Embryonic facial prominence (tissue), 1 donor: Measurements from ENCODE around the gene AP4E1.
"Not testable (repeated sequence)": the region's sequence is repeated elsewhere in the genome, so short reads cannot be mapped to it uniquely, and the experiment has no call there.

ENCODE experiments used
- DNase-seq: peaks from one replicate; pipeline ENCODE4 v3.0.0-alpha.2; 2016; ENCODE audit errors: extremely low spot score

AP4E1 gene

DNA sequence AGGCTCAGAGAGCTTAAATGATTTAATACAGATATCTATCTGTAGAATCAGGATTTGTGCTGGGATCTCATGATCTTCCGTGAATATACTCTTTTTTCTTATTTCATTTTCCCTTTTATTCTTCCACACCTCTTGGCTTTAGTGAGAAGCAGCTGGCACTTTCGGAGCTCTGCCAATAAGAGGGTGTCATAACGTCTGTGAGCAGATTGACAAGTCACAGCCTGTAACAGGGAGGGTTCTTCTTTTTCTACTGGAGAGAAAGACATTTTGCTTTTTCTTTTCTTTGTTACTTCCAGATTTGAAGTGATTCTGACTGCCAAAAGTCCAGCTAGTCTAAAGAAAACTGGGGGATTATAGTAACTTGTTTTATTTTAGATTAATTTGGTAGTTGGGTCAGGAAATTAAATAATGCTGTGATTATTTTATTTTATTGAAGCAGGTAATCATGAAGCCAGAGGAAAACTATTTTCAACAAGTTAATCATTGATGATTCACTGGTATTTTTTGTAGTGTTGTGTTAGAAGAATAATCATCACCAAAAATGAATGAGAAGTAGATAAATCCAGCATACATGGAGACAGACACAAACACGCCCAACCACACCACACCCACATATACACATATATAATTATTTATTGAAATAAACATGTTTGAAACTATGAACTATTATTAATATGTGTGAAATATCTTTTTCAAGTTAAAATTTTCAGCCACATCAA is 116.4 kb downstream of the AP4E1 start:
- no peak for DNase-seq

DNA sequence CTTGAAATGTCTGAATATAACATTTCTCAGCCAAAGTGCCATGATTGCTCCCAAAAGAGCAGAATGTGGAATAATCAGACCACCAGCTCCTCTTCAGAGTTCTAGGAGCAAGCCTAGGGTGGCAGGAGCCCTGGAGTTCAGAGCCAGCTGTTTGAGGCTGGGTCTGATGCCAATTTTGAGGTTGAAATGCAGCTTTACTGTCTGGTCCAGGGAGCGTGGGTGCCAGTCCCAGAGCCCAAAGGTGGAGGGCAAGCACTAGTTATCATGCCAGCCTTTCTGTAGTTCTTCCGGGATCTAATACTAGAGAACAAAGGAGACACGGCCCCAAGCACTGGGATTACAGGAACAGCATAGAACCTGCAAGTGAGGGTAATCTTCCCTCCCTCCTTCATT is 117.0 kb downstream of the AP4E1 start:
- DNase-seq: no peak

DNA sequence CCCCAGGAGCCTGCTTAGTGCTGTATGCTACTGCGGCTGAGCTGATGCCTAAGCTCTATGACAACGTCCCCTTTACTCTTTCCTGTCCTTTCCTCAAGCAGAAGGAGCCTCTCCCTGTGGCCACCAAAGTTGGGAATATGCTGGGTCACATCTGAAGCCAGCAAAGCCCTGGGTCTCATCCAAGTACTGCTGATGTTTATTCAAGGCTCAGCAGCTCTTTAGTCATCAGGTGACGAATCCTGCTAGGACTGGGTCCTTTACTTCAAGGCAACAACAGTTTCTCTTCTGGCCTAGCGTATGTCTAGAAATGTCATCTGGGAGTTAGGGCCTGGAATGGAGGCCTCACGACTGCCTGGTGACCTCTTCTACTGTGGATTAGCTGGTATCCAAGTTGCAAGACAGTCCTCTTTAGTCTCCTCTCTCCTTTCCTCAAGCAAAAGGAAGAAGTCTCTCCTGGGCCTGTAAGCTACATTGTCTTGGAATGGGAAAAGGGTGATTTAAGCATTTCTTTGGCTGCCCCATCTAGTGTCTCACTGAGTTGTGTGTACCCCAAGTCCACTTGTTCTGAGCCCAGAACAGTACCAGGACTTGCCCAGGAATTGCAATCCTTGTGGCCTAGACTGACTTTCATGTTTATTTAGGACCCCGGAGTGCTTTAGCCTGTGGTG is 122.3 kb downstream of the AP4E1 start:
- no peak for DNase-seq

DNA sequence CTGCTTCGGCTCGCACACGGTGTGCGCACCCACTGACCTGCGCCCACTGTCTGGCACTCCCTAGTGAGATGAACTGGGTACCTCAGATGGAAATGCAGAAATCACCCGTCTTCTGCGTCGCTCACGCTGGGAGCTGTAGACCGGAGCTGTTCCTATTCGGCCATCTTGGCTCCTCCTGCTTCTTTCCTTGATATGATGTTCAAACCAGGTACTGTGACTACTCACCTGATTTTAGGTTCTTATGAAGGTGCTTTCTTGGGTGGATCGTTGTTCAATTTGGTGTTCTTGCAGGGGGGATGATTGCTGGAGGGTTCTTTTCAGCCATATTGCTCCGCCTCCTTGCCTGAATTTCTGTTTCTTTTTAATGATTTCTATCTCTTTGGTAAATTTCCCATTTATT is 129.0 kb downstream of the AP4E1 start:
- DNase-seq: not testable (repeated sequence)

DNA sequence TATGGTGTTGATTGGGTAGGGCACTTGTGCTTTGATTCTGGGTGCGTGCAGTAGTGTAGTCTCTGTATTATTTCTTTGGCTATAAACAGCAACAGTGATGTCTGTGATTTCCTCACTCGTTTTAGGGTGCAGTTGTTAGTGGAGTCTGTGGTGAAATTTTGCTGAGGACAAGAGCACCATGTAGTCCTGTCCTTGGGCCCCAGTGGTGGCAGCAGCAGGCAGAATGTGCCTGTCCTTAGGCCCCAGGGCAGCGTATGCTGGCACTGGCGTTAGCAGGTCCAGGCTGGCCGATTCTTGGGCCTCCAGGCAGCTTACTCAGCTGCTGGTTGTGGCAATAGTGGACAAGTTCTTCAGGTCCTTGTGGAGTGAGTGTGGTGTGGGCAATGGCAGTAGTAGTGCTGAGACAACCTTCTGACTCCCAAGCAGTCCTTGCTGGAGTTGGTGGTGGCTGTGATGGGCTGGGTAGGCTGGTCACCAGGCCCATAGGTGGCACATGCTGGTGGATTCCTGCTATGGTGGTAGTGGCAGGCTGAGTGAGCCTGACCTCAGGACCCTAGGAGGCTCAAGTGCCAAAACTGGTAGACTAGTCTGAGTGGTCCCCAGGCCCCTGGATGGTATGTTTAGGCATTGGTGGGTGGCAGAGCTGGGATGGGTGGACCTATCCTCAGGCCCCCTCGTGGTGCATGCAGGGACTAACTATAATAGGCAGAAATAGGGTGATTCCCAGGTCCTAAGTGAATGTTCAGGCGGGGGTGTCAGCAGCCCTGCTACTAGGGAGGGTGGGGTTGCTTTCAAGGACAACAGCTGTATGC is 129.9 kb downstream of the AP4E1 start:
- no peak for DNase-seq

DNA sequence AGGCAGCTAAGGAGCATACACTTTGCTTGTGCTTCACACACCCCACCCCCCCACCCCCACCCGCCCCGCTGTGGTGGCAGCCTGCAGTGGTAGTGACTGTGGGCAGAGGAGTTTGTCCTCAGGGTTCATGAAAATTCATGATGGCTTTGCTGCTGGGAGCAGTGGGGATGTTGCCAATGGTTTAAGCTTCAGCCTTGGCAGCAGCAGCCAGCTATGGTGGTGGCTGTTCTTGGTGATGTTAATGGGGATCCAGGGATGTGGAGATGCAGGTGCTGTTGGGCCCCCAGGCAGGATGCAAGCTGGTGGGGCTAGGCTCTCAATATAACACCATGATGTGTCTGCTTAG is 130.5 kb downstream of the AP4E1 start:
- DNase-seq: no peak

DNA sequence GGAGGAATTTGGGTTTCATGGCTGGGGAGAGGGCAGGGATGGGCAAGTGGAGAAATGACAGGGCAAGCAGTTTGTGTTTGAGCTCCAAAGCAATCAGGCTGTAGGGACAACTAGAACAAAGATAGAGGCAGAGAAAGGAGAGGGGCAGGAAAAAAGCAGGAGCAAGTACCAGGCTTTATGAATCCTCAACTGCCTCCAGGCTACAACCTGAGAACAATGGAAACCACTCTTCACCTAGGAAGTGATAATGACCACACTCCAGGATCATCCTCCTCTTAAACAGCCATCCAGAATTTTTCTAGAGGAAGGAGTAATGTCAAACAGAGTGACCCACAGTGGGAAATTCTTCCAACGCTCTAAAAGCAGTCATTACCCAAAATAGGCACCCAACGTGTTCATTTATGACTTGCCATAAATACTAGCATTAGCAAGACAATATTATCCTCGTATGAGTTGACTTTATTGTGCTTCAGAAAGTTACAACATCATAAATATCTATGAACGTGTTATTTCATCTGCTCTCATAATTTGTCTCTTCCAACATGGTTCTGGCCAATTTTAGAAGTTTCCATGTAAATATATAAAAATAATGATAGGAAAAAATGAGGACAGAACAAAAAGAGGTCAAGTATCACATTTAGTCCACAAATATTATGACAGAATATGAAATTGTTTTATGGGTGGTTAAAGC is 135.7 kb downstream of the AP4E1 start:
- DNase-seq: no peak

DNA sequence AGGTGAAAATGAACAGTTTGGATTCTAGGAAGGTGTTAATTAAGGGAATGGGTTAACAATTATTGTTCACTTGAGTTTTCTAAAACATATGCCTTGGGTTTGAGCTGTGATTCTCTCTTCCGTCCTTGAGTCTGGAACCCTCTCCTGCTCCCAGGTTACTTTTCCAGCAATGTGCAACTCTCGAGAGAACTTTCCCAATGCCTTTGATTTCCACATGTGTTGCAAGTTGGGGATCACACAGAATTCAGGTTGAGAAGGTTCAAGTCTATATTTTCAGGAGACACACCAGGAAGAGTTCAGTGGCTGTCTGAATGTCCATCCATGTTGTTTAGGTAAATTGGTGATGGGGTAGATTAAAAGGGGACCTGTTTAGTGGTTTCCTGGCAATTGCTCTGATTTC is 137.5 kb downstream of the AP4E1 start:
- no peak for DNase-seq

DNA sequence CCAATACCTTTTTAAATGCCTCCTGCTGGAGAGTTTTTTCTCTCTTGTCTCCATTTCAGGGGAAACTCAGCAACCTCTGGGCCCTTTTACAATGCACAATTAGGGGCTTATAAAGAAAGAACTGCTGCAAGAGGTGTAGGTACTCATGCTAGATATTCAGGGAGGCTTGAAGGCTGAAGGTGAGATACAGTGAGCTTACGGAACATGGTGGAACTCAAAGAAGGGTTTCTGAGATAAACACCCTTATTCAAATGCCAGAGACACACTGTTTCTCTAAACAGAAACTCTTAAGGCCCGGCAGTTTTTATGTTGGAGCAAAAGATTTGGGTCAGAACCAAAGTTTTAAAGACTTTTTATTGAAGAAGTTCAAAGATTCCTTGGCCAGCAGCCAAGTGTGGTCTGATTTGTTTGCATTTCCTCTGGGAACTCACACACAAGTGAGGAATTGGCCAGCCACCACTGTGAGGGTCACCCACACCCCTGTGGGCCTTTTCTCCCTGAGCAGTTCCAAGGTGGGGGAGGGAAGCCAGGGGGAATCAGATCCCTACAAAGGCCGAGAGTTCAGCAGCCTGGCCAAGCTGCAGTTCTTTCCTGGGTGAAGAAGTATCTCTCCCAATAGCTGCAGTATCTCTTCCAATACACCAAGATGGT is 138.4 kb downstream of the AP4E1 start:
- DNase-seq: no peak

DNA sequence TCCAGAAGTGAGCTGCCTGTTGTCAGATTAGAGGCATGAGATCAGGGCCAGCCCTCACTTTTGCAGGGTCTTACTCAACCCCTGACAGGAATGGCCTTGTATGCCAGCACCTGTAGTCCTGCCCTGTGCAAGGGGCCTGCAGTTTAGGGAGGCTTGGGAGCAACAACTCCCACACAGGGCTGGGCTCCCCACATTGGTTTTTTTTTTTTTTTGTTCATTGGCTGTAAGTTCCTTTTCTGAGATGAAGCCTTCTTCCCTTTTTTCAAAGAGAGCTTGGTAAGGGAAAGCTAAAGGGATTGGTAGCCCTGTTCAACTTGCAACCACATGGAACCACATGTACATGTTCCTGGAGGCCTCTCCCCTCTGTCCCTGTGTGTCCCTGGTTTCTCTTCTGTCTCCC is 139.8 kb downstream of the AP4E1 start:
- DNase-seq: no peak

DNA sequence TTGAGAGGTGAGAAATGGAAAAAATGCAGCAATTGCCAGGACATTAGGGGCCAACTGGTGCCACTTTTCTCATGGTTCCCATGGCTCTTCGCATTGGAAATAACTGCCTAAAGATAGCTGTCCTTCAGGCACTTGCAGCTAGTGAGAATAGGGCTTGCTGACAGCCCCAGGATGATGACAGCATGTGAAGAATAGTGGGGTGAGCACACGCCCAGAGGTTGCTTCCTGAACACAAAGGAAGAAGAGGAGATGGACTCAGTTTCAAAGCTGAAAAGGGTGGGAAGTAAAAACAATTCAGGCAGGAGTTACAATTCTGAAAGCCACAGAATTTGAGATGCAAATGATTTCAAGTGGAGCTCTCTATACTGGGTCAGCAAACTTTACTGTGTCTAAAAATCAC is 140.6 kb downstream of the AP4E1 start:
- no peak for DNase-seq

DNA sequence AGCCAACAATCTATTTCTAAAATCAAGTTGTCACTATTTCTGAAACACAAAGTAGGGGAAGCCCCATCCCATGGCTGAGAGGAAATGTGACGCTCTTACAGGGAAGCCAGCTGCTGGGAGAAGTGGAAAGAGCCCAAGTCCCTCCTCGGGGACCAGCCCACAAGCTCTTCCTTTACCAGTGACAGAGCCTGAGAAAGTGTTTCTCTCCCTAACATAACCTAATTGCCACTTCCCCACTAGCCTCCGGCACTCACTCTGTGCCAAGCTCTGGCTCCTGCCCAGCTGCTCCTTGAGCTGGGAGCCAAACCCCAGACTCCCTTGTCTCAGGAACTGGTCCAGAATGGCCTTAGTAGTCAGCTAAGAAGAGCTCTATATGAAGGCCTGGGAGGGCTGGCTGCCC is 143.3 kb downstream of the AP4E1 start:
- DNase-seq: no peak

DNA sequence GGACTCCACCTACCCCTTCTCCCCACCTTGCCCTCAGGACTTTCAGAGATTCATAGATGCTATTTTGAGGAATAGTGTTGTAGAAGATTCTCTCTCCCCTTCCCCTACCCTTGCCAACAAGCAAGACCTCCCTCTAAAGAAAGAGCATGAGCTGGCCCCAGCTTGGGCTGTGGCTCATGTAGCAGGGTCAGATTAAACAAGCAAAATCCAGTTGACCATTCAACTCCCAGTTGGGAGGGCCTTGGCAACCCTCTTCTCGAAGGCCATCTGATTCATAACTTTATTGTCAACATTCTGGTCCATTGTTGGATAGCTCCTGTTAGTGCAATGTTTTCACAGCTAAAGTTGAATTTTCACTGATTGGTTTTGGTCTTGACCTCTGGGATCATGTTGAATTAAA is 145.1 kb downstream of the AP4E1 start:
- DNase-seq: no peak

DNA sequence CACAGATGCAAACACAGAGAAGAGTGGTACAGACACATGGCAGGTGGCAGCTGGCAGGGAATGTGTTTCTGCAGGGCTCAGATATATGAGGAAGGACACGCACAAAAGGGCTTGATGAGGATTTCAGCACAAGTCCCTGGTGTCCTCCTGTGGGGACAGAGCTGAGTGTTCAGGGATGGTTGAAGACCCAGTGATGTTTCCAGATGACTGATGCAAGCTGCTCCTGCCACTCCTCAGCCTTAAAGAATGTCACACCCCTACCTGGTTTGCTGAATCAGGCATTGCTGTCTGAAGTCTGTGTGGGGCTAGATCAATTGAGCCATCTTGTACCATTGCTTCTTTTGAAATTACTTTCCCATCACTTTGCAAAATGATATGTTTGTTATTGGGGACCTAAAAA is 146.1 kb downstream of the AP4E1 start:
- DNase-seq: no peak
